DOHH2 (cell line): ENCODE results near the gene SFTPB.

Experiments
- H3F3A ChIP-seq: fragments of 200-600 bp; sonication (generic), shearing (Covaris generic); 2 replicates; pipeline ENCODE4 v1.6.0; 2016; ENCODE audit warnings: antibody characterized with exemption, mild to moderate bottlenecking; ENCODE audit not compliant: control insufficient read depth, insufficient read depth
- H3K27ac ChIP-seq: fragments of 200-600 bp; sonication (generic); 2 replicates; pipeline ENCODE4 v1.5.1; 2014; ENCODE audit warnings: low read depth, mild to moderate bottlenecking, low read length, moderate library complexity
- H3K27me3 ChIP-seq: fragments of 200-600 bp; sonication (generic); 2 replicates; pipeline ENCODE4 v1.6.1; 2014; ENCODE audit warnings: mild to moderate bottlenecking, low read length, mixed read lengths; ENCODE audit not compliant: control insufficient read depth
- H3K36me3 ChIP-seq: fragments of 200-600 bp; sonication (generic); 2 replicates; pipeline ENCODE4 v1.6.1; 2014; ENCODE audit warnings: mild to moderate bottlenecking, low read length, moderate library complexity, mixed read lengths; ENCODE audit not compliant: control insufficient read depth
- H3K4me1 ChIP-seq: fragments of 200-600 bp; sonication (generic); 2 replicates; pipeline ENCODE4 v1.6.1; 2014; ENCODE audit warnings: mild to moderate bottlenecking, low read length, mixed read lengths; ENCODE audit not compliant: control insufficient read depth
- H3K4me2 ChIP-seq: fragments of 200-600 bp; sonication (generic); 2 replicates; pipeline ENCODE4 v1.6.0; 2014; ENCODE audit warnings: mild to moderate bottlenecking, low read length, moderate library complexity
- H3K4me3 ChIP-seq: fragments of 200-600 bp; sonication (generic); 2 replicates; pipeline ENCODE4 v1.5.1; 2014; ENCODE audit warnings: mild to moderate bottlenecking, low read length, mixed read lengths
- H3K79me2 ChIP-seq: fragments of 200-600 bp; sonication (generic); 2 replicates; pipeline ENCODE4 v1.6.1; 2014; ENCODE audit warnings: mild to moderate bottlenecking, low read length, mixed read lengths; ENCODE audit not compliant: control insufficient read depth
- H3K9me2 ChIP-seq: fragments of 200-600 bp; sonication (generic); replicated peaks from 2 replicates; pipeline ENCODE4 v1.6.1; 2014; ENCODE audit warnings: mild to moderate bottlenecking, low read length, mixed read lengths; ENCODE audit not compliant: control insufficient read depth
- H3K9me3 ChIP-seq: fragments of 200-600 bp; sonication (generic); 2 replicates; pipeline ENCODE4 v1.6.1; 2014; ENCODE audit warnings: antibody characterized with exemption, low read length, mixed read lengths; ENCODE audit not compliant: control insufficient read depth, insufficient read depth
- H4K20me1 ChIP-seq: fragments of 200-600 bp; sonication (generic); 2 replicates; pipeline ENCODE4 v1.6.0; 2014; ENCODE audit warnings: low read depth, mild to moderate bottlenecking, antibody characterized with exemption, low read length, moderate library complexity; ENCODE audit not compliant: control insufficient read depth, insufficient read depth
- EZH2phosphoT487 ChIP-seq: fragments of 200-600 bp; sonication (generic); IDR thresholded peaks from 2 replicates; pipeline ENCODE4 v1.6.1; 2017; ENCODE audit warnings: borderline replicate concordance, mild to moderate bottlenecking, antibody characterized with exemption, low read length, moderate library complexity, mixed read lengths
- TF ChIP-seq, protein P1 (sequence below): fragments of 200-600 bp; sonication (generic); IDR thresholded peaks from one replicate; pipeline ENCODE4 v1.5.1; 2014; ENCODE audit warnings: antibody characterized with exemption, mild to moderate bottlenecking, low read depth, low read length; ENCODE audit not compliant: poor library complexity, severe bottlenecking

Gene SFTPB

DNA sequence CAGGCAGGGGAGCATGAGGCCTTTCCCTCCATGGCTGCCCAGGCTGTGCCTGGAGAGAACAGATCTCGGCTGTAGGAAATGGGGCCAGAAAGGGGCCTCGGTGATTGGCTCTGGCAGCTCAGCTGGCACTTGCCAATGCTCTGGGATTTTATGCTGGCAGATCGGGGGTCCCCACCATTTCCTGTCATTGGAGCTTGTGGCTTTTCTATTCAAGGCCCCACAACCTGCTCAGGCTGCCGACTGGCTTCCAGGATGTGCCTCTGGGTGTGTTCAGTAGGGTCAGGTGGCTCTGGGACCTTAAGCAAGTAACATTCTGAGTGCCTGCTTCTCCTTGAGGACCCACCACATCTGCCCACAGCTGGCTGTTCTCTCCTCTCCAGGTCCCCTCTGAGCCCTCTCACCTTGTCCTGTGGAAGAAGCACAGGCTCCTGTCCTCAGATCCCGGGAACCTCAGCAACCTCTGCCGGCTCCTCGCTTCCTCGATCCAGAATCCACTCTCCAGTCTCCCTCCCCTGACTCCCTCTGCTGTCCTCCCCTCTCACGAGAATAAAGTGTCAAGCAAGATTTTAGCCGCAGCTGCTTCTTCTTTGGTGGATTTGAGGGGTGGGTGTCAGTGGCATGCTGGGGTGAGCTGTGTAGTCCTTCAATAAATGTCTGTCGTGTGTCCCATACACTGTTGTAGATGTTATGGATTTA is 30.3 kb upstream of the SFTPB start:
- H3K36me3 ChIP-seq: no peaks in the 10 kb centered on the region
- H3K27me3 ChIP-seq: peaks cover 5% of the 10 kb centered on the region; the same call in 1 of the 2 replicates
- H3K79me2 ChIP-seq: no peaks in the 10 kb centered on the region
- no peak overlapping the region for H3K4me3 ChIP-seq
- H3K9me2 ChIP-seq: no peaks in the 10 kb centered on the region
- no peak overlapping the region for H3K4me2 ChIP-seq
- no peak for TF ChIP-seq EZH2phosphoT487
- H3K4me1 ChIP-seq: no peaks in the 10 kb centered on the region
- H3K27ac ChIP-seq: no peak overlapping the region
- no peaks in the 10 kb centered on the region for H3K9me3 ChIP-seq
- H3F3A ChIP-seq: no peaks in the 10 kb centered on the region; the same call in 1 of the 2 replicates
- H4K20me1 ChIP-seq: no peaks in the 10 kb centered on the region

DNA sequence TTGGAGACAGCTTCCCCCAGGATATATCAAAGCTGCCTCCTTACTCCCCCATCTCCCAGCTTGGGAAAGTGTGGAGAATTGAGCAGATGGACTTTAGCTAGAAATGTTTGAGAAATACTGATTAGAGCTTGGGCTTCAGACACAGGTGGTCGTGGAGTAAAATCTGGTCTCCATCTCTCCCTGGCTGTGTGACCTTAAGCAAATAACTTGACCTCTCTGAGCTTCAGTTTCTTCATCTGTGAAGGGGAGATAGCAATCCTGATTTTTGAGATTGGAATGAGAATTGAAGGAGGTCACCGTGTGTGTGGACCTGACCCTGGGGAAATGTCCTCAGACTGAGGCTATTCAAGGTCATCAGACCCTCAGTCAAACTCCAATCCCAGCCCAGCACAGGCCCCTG is 29.7 kb upstream of the SFTPB start:
- no peak overlapping the region for H3K4me2 ChIP-seq

DNA sequence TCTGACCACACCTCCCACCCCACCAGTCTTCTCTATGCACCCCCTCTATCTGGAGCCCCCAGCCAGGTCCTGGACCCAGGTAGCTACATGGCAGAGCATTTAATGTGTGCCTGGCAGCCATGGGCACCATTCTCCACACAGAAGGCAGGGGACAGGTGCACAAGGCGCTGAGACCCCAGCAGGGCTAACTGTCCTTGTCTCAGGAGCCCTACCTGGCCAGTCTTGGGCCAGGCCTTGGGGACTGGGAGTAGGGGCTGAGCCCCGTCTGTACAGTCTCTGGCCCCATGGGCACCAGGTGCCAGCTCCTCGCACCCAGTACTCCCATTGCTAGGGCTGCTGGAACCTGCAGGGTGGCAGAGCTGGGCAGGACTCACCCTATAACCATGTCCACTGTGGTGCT is 29.1 kb upstream of the SFTPB start:
- no peak overlapping the region for H3K4me3 ChIP-seq
- H3K4me1 ChIP-seq: no peaks in the 10 kb centered on the region
- H3K36me3 ChIP-seq: no peaks in the 10 kb centered on the region
- H3K27me3 ChIP-seq: peaks cover 5% of the 10 kb centered on the region; the same call in 1 of the 2 replicates
- H3K4me2 ChIP-seq: no peak overlapping the region
- no peaks in the 10 kb centered on the region for H3F3A ChIP-seq
- H3K9me2 ChIP-seq: no peaks in the 10 kb centered on the region
- no peaks in the 10 kb centered on the region for H4K20me1 ChIP-seq
- H3K27ac ChIP-seq: no peak overlapping the region
- H3K9me3 ChIP-seq: no peaks in the 10 kb centered on the region
- no peak for TF ChIP-seq EZH2phosphoT487
- TF ChIP-seq, protein P1, sequence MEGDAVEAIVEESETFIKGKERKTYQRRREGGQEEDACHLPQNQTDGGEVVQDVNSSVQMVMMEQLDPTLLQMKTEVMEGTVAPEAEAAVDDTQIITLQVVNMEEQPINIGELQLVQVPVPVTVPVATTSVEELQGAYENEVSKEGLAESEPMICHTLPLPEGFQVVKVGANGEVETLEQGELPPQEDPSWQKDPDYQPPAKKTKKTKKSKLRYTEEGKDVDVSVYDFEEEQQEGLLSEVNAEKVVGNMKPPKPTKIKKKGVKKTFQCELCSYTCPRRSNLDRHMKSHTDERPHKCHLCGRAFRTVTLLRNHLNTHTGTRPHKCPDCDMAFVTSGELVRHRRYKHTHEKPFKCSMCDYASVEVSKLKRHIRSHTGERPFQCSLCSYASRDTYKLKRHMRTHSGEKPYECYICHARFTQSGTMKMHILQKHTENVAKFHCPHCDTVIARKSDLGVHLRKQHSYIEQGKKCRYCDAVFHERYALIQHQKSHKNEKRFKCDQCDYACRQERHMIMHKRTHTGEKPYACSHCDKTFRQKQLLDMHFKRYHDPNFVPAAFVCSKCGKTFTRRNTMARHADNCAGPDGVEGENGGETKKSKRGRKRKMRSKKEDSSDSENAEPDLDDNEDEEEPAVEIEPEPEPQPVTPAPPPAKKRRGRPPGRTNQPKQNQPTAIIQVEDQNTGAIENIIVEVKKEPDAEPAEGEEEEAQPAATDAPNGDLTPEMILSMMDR: no peak
- H3K79me2 ChIP-seq: no peaks in the 10 kb centered on the region

More for the DNA sequence above, 29.7 kb upstream of the SFTPB start:
- Histone ChIP-seq H3K36me3 (no peaks in the 10 kb centered on the region), H3K9me2 (no peaks in the 10 kb centered on the region), H3K4me1 (no peaks in the 10 kb centered on the region), H3K4me3 (no peak overlapping the region), H3K9me3 (no peaks in the 10 kb centered on the region), H3K27ac (no peak overlapping the region), H3K27me3 (peaks cover 5% of the 10 kb centered on the region; the same call in 1 of the 2 replicates), H3K79me2 (no peaks in the 10 kb centered on the region), H3F3A (no peaks in the 10 kb centered on the region), H4K20me1 (no peaks in the 10 kb centered on the region)
- TF ChIP-seq, protein P1: no peak
- no peak for TF ChIP-seq EZH2phosphoT487
